Fibroblast of upper back skin (primary cell): Measurements from ENCODE around the gene BEND5.
A peak's percentile ranks its signal among the peaks of the same experiment; 100 is the strongest.

Experiments used
- DNase-seq: peaks from one replicate; pipeline ENCODE4 v3.0.0-alpha.2; 2013

BEND5 gene, protein sequence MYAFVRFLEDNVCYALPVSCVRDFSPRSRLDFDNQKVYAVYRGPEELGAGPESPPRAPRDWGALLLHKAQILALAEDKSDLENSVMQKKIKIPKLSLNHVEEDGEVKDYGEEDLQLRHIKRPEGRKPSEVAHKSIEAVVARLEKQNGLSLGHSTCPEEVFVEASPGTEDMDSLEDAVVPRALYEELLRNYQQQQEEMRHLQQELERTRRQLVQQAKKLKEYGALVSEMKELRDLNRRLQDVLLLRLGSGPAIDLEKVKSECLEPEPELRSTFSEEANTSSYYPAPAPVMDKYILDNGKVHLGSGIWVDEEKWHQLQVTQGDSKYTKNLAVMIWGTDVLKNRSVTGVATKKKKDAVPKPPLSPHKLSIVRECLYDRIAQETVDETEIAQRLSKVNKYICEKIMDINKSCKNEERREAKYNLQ

DNA sequence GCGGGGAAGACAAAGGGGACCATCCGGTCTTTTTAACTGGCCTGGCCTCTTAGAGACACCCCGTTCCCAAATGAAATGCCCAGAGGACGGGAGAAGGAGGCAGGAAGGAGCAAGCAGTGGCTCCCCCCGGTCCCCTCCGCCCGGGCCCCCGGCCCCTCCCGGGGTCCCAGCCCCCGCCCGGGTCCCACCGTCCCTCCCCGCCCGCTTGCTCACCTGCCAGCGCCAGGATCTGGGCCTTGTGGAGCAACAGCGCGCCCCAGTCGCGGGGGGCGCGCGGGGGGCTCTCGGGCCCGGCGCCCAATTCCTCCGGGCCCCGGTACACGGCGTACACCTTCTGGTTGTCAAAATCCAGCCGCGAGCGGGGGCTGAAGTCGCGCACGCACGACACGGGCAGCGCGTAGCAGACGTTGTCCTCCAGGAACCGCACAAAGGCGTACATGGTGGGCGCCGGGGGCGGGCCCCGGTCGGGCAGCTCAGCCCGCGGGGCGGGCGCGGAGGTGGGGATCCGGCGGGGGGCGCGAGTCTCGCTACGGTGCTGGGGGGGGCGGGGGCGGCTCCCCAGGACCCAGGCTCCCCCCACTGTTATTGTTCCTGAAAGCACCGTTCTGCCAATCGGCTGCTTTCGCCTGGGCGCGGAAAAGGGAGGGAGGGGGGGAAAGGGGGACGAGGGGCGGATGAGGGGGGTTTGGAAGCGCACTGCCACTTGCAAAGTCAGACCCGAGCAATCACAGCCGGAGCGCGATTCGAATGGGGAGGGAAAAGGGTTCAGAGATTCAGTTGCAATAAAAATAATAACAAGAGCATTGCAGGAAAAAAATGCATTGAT lies at the start of gene BEND5:
TSS of gene BEND5 (minus strand) at position 499 of the 826 bp plus-strand sequence. CDS start at position 439, 60 bp downstream.
- DNase-seq, result peak; percentile 62

DNA sequence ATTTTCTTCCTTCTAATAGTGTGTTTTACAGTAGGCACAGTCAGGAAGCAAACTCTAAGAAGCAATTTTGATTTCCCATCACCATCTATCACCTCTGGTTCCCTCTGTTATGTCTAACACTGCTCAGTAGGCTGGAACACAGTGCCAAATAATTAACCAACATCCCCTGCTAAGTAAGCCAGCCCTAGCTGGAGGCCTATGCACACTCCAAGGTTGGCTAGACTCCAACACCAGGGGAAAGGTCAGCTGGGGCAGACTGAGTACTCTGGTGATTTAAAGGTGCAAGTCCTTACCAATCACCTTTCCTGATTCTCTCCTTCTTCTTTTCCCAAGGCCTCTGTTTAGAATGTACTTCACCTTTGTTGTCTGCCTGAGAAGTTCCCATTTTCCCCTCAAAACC lies 46.5 kb upstream of the BEND5 start:
- DNase-seq, result no peak

DNA sequence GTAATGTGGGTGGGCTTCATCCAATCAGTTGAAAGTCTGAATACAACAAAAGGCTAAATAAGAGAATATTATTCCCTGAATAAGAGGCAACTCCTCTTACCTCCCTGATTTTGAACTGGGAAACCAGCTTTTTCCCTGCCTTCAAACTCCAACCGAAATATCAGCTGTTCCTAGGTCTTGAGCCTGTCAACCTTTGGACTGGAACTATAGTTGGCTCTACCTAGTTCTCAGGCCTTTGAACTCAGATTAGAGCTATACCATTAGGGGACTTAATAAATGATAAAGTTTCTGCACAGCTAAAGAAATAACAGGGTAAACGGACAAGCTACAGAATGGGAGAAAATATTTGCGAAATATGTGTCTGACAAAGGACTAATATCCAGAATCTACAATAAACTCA lies 43.8 kb upstream of the BEND5 start:
- no peak for DNase-seq

DNA sequence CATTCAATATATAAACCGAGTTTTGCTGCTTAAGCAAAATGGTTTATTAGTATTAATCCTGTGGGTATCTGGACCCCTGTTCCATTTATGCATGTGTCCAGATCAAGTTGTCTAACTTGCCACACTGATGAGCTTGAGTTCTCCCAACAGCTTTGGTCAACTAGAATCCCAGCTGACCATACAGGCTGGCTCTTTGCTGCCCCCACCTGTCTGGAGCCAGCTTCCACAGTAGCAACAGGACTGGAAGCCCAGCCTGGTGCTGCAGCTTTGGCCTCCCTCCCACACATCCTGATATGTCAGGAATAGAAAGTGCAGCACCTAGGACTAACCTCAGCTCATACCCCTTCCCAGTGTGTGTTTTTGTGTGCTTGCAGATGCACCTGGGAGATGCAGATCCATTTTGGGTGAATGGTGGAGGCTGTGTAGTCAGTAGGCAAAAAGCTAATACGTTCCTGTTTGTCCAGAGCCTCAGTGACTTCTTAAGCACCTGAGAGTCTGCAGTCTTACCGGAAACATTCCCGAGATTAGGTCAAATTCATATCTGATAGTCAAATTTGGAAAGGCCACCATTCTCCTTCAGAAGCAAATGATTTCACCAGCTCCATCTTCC lies 40.9 kb upstream of the BEND5 start:
- peak; percentile 57 for DNase-seq

DNA sequence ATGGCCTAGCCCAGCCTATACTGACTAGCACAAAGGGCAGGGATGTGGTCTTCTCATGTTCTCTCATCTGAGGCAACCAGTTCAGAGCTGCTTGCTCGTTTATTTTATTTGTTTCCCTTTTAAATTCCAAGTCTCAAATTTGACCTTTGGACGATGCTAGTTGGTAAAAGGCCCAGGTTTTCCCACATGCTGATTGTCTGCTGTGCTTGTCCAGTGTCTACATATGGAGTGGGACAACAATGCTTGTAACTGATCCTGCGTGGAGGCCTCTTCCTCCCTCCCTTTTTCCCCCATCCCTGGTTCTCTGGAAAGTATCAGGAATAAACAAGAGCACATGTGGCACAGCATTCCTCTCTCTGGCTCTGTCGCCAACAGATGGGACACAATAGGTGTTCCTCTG lies 34.0 kb upstream of the BEND5 start:
- no peak for DNase-seq

DNA sequence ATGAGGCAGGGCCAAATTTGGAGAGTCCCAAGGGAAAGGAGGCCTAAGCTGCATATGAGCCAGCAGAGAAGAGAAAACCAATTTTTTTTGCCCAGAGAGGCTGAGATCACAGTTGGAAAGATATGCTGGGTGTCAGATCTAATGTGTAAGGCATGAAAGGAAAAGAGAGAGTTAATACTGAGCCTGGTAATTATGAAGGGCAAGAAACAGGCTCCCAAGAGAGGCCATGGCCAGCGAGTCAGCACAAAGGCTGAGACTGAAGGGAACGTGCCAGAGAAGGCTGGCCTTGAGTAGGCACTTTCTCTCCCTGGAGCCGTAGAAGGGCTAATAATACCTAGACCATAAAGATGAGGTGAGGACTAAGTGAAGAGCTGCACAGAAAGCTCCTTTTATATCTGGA lies 31.8 kb upstream of the BEND5 start:
- DNase-seq, result no peak

DNA sequence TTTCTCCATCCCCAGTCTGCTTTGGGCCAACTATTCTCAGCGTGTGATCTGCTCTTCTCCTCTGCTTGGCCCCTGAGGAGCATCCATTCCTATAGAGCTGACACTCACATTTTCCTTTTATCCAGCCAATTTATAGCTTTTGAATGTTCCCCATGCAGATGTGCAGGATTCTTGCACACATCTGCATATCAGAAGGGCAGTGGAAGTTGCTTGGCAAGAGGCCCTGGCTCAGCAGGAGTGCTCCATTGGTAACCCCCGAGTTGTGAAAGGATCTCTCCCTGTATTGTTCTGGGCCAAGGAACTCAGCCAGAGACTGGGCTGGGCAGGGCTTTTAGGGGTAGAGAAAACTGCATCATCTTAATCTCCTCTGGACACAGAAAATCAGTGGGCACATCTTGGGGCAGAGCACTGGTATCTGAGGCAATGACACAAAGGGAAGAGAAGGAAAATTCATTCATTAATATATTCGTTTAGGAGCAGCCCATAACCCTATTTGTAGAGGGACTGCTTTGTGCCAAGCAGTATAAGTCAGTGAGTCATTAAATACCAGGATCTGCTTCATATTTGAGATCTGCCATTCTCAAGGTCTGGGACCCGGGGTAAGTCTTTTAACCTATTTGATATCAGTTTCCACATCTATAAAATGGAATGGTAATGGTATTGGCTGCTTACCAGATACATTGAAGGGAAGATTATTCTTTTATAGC lies 31.0 kb upstream of the BEND5 start:
- peak; percentile 15 for DNase-seq

DNA sequence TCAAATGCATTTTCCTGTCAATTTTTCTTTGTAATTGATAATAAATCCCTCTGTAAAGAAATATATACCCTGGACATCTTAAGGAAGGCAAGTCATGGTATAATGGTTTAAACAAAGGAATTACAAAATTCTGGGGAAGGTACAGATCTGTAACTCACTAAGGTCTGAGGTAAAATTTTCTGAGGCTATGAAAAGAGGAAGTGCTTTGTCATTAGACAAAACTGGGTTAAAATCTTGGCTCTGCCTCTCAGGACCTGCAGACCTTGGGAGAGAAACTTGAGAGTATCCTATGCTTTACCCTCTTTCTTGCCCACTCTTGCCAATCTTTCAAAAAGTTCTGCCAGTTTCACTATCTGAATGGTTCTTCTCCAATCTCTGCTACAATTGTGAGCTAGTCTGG lies 26.8 kb upstream of the BEND5 start:
- DNase-seq, result no peak

DNA sequence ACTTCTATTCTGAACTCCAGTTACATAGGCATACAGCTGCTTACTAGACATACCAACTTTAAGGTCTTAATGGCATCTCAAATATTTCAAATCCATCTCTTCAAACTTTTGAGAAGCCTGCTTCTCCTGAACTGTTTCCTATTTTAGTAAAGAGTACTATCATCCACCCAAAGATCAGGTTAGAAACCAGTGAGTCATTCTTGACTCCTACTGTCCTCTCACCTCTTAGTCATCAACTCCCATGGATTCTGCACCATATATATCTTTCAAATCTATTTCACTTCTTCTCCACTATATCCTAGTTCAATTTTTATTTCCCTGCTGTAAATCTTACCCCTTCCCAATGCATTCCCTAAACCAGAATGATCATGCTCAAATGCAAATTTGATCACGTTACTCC lies 18.1 kb upstream of the BEND5 start:
- DNase-seq, result no peak

DNA sequence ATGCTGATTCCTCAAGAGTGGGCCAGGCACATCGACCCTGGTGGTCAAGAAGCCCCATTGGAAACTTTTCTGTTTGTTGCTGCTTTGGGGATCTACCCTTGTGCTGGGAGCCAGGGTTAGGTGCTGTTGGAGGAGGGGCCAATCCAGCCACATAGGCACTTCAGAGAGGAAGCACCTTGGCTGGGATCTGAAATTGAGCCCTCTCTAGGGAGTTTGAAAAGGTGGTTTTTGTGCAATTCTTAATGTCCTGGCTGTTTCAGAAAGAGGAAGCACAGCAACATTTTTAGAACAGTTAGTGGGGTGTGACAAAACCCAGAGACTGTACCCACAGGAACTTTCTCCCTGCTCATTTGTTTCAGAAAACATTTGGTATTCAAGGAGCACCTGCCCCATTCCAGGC lies 17.2 kb upstream of the BEND5 start:
- no peak for DNase-seq

DNA sequence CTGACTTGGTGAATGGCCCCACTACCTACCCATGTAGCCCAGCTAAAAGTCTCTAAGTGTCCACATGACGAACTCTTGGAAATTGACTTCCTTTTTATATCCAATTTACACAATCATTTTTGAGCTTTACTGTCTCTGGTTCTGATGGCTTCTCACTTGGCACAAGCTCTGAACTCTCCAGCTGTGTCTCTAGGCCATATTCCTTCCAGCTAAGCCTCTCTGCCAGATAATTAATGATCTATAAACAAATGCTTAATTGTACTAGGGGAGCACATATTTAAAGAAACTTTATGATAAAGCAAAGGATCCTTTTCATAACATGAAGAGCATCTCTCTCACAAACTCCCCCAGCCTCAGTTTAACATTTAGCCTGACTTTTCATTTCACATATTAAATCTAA lies 16.3 kb upstream of the BEND5 start:
- no peak for DNase-seq

DNA sequence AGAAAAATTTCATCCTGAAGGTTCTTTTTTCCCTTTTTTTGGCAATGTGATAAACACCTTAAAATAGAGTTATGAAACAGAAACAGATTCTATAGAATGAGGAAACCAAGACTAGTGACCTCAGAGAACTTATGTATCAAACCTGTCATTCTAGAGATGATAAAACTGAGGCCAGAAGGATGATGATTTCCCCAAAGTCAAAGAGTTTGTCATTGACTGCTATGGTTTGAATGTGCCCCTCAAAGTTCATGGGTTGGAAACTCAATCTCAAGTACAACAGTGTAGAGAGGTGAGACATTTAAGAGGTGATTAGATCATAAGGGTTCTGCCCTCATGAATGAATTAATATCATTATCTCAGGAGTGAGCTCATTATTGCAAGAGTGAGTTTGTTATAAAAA lies 13.7 kb upstream of the BEND5 start:
- no peak for DNase-seq

DNA sequence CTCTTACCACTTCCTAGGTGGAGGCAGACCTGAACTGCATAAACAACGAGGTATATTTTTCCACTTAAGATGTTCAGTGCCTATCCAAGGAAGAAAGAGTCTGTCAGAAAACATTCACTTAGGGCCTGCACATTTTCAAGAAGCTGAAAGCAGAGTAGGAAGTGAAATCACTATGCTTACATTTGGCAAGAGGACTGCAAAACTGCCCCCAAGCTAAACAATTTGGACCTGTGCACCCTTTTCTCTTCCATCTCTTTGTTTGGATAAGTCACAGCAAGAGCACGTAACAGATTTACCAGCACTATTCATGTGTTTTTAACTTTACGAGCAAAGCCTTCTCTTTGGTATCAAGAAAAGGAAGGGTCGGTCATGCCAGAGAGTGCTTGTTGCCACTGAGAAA lies 13.2 kb upstream of the BEND5 start:
- DNase-seq, result no peak

DNA sequence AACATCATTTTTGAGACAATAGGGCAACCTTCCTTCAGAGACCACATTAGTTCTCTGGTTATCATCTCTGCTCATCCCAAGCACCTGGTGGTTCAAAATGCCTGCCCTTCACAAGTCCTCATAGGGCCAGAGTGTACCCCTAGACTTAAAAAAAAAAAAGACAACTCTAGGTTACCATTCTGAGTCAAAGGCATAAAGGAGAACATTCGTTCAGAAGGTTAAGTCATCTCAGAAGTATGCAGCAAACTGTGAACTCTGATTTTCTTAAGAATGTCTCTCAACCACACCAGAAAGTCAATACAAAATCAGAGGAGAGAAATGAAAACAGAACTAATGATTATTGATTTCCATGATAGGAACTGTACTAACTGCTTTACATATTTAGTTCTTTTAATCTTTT lies 9.2 kb upstream of the BEND5 start:
- DNase-seq, result no peak

DNA sequence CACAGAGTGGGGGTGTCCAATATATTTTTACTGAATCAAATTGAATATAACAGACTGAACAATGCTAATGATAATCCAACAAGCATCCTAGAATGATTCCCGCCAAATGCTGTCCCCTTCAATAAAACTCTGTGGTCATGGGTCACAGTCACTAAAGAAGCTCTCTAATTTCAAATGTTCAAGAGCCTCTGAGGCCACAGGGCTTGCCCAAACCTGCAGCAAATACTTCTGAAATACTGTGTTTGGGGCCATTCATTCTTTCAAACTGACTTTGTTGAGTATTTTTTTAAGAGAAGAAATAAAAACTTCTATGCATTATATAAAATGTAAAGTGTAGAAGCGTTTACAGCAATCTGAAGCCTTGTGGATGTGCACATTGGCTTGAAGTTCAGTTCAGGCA lies 7.6 kb upstream of the BEND5 start:
- no peak for DNase-seq

DNA sequence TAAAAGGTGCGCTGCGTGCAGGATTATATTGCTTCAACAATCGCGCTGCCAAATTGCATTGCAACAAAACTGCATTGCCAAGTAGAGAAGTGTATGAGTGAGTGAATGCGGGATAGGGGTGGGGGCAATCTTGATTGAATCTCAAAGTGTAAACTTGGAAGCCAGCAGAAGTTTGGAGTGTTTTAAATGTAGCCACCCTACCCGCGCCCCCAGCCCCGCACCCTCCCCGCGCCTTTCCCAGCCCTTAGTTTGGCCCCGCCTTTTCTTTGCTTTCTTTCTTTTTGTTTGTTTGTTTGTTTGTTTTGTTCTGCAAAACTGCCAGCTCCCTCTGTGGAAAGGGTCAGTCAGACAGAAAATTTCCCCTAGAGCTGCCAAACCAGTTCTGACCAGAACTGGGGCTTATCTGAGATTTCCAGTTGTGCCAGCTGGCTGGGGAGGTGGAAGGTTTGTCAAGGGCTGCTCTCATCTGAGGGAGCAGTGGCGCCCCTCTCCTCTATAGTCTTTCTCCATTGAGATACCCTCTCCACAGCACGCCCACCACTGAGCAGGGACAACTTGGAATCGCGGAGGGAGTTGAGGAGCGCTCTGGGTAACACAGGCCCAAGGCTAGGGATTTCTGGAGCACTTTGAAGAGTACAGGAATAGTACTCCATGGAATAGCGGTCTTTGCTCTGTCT lies 666 bp upstream of the BEND5 start:
- DNase-seq, result no peak

DNA sequence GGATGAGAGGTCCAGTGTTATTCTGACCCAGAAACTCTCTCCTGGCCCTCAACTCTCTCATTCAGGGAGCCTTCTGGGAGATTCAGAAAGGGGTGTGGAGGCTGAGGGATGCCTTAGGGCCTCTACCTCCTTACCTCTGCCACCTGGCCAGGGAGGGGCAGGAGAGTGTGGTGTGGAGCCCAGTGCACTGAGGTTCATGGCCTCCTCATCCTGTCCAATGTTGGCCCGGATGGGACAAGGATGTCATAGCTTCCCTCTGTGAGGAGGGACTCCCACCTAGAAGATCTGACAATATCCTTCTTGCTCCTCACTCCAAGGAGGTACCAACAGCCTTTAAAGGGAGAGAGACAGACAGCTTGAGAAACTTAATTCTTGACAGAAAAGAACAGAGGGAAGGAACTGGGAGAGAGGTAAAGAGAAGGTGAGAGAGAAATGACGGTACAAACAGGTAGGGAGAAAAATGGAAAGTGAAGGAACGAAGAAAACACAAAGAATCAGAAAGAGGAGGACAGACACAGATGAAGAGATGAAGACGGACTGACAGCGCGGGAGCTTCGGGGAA lies 779 bp downstream of the BEND5 start:
- no peak for DNase-seq

DNA sequence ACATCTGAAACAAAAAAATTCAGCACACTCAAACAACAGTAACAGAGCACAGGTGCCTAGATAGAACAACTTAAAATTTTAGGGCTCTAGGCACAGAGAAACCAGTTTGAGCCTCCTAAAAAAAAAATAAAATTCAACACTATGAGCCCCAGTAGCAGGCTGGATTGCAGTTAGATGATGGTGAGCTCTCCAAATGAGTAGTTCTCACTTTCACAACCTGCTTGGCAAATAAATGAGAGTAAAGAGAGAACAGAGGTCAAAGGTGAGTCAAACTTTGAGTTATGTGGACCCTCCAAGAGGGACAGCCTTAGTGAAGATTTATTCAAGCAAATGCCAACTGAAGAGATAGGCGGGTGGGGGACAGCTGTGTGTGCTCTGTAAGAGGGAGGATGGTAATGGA lies 3.6 kb downstream of the BEND5 start:
- DNase-seq, result no peak

DNA sequence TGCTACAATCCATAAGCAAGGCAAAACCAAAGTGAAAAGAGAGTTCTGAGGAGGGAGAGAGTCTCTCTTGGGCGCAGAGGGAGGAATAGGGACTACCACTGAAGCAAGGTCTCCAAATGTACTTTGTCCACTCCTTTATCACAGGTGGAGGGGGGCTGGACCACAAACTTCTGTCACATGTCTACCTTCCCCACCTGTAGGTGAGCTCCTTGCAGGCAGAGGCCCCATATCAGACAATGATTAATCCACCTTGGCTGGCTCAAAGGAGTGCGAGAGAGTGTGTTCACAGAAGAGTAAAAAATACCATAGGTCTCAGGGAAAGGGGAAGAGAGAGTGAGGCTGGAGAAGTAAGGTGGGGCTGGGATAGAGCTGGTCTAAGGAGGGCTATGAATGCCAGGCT lies 4.5 kb downstream of the BEND5 start:
- DNase-seq, result no peak

DNA sequence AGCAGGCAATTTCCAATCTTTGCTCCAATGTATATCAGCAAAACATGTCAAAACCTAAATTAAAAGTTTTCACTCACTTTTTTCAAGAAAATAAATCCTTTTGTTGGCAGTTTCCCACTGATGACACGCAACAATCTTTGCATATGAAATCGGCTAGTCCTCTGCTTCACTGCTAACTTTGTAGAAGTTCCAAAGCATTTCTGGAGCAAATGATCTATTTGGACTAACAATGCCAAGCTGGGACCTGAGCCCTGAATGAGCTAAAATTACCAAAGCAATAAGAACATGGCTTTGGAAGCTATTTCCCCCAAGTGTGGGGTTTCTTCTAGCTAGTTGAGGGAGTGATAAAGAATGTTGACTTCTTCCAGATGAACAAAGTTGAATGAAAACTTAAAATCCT lies 5.1 kb downstream of the BEND5 start:
- DNase-seq, result no peak

DNA sequence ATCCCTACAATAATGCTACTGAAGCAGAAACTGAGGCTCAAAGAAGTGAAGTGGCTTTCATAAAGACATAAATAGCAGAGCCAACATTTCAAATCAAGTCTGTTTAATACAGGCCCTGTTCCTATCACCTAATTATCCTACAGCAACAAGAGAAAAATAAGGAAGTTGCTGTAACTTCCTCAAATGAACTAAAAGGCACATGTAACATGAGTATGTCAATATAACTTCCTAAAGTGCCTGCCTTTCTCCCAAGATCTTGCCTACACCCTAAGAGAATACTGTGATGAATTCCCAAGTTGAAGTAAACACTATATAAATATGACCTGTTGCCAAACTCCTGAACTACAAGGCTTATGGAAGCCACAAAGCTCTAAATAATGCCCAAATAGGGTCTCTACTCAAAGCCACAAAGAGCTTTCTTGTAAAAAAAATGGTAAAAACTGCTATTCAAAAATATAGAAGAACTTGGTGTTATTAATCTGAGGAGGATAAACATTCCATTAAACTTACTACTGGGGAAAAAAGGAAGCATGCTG lies 8.6 kb downstream of the BEND5 start:
- no peak for DNase-seq

DNA sequence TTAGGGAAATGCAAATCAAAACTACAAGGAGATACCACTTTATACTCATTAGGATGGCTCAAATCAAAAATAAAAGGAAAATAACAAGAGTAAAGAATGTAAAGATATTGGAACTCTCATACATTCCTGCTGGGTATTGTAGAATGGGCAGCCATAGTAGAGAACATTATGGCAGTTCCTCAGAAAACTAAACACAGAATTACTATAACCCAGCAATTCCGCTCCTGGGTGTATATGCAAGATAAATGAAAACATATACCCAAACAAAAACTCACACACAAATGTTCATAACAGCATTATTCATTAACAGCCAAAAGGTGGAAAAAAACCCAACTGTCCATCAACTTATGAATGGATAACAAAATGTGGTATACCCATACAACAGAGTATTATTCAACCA lies 11.4 kb downstream of the BEND5 start:
- DNase-seq, result no peak
